Prostate gland (tissue), 2 donors: Measurements from ENCODE around the gene ABCA2.

Experiments
- POLR2A ChIP-seq: fragments of 450-650 bp; IDR thresholded peaks from one replicate; pipeline ENCODE4 v1.6.1; 2016; ENCODE audit warnings: antibody characterized with exemption, mild to moderate bottlenecking
- POLR2AphosphoS5 ChIP-seq: sonication (generic); formaldehyde crosslinking; IDR thresholded peaks from one replicate; pipeline ENCODE4 v1.6.1; 2017; ENCODE audit warnings: antibody characterized with exemption
- TF ChIP-seq, protein P1 (sequence below), 4 experiments: fragments of 200-600 bp in 2 of 4; fragments of 450-650 bp in 2 of 4; sonication (generic) in 2 of 4; IDR thresholded peaks; 1 replicate in 3 of 4; 2 replicates in 1 of 4; pipeline ENCODE4 v1.5.1; 2016 to 2019; ENCODE audit warnings: antibody characterized with exemption in 4 of 4, mild to moderate bottlenecking in 2 of 4, moderate library complexity in 2 of 4

DNA sequence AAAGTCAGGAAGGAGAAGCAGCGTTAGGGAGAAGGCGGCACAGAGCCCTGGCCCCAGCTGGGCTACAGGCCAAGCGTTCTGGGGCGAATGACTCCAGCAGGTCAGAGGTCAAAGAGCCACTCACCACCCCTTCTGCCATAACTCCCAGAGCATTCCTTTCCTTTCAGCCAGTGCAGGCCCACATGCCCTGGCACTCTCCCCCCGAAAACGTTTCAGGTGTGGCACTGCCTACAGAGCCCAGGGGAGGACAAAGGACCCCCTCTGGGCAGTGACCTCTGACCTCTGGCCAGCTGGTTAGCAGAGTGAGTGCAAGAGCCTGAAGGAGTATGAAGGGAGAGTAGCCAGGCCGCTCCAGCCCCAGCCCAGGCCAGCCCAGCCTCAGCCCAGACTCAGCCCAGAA is 4.9 kb downstream of the ABCA2 start:
- TF ChIP-seq, protein P1, sequence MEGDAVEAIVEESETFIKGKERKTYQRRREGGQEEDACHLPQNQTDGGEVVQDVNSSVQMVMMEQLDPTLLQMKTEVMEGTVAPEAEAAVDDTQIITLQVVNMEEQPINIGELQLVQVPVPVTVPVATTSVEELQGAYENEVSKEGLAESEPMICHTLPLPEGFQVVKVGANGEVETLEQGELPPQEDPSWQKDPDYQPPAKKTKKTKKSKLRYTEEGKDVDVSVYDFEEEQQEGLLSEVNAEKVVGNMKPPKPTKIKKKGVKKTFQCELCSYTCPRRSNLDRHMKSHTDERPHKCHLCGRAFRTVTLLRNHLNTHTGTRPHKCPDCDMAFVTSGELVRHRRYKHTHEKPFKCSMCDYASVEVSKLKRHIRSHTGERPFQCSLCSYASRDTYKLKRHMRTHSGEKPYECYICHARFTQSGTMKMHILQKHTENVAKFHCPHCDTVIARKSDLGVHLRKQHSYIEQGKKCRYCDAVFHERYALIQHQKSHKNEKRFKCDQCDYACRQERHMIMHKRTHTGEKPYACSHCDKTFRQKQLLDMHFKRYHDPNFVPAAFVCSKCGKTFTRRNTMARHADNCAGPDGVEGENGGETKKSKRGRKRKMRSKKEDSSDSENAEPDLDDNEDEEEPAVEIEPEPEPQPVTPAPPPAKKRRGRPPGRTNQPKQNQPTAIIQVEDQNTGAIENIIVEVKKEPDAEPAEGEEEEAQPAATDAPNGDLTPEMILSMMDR (IDR thresholded peaks at IDR 0.05), result no peak
- TF ChIP-seq POLR2AphosphoS5, result no peak
- no peak for TF ChIP-seq POLR2A
